ENCODE data around the gene MSI1. TPM values are rescaled to one million over a fixed set of nuclear protein-coding genes. Genes with fewer than 3 reads are reported as not detected.

The MSI1 gene
- total and polyA plus RNA-seq, 2 experiments from 2014 or later, result 12.8 to 16.9 TPM

DNA sequence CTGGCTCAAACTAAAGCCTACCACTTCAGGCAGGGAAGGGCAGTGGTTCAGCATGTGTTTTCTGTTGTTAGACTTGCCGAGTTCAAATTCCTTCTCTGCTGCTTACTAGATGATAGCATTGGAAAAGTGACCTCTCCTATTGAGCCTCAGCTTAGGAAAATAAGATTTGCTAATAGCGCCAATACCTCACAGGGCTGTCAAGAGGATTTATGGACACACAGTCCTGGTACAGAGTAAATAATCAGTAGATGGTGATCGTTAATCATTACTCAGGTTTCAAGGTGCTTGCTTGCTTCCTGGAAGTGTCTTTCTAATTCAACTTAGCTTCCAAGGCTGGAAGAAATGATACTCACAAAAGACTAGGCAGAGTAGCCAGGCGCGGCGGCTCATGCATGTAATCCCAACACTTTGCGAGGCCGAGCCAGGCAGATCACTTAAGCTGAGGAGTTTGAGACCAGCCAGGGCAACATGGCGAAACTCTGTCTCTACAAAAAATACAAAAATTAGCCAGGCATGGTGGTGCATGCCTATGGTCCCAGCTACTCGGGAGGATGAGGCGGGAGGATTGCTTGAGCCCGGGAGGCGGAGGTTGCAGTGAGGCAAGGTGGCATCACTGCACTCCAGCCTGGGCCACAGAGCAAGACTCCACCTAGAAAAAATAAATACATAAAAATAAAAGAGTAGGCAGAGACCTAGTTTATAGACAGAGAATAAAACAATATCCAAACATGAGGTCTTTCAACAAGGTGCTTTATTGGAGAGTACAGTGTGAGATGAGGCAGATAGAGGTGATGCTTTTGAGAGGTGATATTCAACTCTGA lies 47.4 kb downstream of the MSI1 start (continued):
- TF ChIP-seq, protein P1, sequence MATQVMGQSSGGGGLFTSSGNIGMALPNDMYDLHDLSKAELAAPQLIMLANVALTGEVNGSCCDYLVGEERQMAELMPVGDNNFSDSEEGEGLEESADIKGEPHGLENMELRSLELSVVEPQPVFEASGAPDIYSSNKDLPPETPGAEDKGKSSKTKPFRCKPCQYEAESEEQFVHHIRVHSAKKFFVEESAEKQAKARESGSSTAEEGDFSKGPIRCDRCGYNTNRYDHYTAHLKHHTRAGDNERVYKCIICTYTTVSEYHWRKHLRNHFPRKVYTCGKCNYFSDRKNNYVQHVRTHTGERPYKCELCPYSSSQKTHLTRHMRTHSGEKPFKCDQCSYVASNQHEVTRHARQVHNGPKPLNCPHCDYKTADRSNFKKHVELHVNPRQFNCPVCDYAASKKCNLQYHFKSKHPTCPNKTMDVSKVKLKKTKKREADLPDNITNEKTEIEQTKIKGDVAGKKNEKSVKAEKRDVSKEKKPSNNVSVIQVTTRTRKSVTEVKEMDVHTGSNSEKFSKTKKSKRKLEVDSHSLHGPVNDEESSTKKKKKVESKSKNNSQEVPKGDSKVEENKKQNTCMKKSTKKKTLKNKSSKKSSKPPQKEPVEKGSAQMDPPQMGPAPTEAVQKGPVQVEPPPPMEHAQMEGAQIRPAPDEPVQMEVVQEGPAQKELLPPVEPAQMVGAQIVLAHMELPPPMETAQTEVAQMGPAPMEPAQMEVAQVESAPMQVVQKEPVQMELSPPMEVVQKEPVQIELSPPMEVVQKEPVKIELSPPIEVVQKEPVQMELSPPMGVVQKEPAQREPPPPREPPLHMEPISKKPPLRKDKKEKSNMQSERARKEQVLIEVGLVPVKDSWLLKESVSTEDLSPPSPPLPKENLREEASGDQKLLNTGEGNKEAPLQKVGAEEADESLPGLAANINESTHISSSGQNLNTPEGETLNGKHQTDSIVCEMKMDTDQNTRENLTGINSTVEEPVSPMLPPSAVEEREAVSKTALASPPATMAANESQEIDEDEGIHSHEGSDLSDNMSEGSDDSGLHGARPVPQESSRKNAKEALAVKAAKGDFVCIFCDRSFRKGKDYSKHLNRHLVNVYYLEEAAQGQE (IDR thresholded peaks at IDR 0.05; ENCODE audit: unreplicated experiment), result no peak
- TF ChIP-seq JUNB (IDR thresholded peaks at IDR 0.05; ENCODE audit: unreplicated experiment) (no peak), EZH2 (IDR thresholded peaks at IDR 0.05; ENCODE audit: low read depth, unreplicated experiment) (no peak)
- TF ChIP-seq, protein P2, sequence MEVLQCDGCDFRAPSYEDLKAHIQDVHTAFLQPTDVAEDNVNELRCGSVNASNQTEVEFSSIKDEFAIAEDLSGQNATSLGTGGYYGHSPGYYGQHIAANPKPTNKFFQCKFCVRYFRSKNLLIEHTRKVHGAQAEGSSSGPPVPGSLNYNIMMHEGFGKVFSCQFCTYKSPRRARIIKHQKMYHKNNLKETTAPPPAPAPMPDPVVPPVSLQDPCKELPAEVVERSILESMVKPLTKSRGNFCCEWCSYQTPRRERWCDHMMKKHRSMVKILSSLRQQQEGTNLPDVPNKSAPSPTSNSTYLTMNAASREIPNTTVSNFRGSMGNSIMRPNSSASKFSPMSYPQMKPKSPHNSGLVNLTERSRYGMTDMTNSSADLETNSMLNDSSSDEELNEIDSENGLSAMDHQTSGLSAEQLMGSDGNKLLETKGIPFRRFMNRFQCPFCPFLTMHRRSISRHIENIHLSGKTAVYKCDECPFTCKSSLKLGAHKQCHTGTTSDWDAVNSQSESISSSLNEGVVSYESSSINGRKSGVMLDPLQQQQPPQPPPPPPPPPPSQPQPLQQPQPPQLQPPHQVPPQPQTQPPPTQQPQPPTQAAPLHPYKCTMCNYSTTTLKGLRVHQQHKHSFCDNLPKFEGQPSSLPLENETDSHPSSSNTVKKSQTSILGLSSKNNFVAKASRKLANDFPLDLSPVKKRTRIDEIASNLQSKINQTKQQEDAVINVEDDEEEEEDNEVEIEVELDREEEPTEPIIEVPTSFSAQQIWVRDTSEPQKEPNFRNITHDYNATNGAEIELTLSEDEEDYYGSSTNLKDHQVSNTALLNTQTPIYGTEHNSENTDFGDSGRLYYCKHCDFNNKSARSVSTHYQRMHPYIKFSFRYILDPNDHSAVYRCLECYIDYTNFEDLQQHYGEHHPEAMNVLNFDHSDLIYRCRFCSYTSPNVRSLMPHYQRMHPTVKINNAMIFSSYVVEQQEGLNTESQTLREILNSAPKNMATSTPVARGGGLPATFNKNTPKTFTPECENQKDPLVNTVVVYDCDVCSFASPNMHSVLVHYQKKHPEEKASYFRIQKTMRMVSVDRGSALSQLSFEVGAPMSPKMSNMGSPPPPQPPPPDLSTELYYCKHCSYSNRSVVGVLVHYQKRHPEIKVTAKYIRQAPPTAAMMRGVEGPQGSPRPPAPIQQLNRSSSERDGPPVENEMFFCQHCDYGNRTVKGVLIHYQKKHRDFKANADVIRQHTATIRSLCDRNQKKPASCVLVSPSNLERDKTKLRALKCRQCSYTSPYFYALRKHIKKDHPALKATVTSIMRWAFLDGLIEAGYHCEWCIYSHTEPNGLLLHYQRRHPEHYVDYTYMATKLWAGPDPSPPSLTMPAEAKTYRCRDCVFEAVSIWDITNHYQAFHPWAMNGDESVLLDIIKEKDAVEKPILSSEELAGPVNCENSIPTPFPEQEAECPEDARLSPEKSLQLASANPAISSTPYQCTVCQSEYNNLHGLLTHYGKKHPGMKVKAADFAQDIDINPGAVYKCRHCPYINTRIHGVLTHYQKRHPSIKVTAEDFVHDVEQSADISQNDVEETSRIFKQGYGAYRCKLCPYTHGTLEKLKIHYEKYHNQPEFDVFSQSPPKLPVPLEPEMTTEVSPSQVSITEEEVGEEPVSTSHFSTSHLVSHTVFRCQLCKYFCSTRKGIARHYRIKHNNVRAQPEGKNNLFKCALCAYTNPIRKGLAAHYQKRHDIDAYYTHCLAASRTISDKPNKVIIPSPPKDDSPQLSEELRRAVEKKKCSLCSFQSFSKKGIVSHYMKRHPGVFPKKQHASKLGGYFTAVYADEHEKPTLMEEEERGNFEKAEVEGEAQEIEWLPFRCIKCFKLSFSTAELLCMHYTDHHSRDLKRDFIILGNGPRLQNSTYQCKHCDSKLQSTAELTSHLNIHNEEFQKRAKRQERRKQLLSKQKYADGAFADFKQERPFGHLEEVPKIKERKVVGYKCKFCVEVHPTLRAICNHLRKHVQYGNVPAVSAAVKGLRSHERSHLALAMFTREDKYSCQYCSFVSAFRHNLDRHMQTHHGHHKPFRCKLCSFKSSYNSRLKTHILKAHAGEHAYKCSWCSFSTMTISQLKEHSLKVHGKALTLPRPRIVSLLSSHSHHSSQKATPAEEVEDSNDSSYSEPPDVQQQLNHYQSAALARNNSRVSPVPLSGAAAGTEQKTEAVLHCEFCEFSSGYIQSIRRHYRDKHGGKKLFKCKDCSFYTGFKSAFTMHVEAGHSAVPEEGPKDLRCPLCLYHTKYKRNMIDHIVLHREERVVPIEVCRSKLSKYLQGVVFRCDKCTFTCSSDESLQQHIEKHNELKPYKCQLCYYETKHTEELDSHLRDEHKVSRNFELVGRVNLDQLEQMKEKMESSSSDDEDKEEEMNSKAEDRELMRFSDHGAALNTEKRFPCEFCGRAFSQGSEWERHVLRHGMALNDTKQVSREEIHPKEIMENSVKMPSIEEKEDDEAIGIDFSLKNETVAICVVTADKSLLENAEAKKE (CRISPR knock-in tag; IDR thresholded peaks at IDR 0.05), result no peak
